Measurements from ENCODE around the gene ATP6V0B. TPM values are rescaled to one million over a fixed set of nuclear protein-coding genes. Genes with fewer than 3 reads are reported as not detected.

ATP6V0B gene
- total and polyA plus RNA-seq, 11 donors, result 71.4 to 235 (median 93.2) TPM

- no peaks in the 10 kb centered on the region for H3K27me3 ChIP-seq
- no peak overlapping the region for H3K27ac ChIP-seq
- no peaks in the 10 kb centered on the region for H3K9me3 ChIP-seq
- ATAC-seq (no peak), DNase-seq (no peak)
- H3K4me1 ChIP-seq, result peaks cover 0 to 30% (median 7%) of the 10 kb centered on the region in 12 donors
- H3K4me3 ChIP-seq, result no peak overlapping the region
- 85 to 89% (median 87%) methylated on average over 7 of the region's 7 CpGs for WGBS, 4 donors
- intact Hi-C loops (cut with DNase I), result no loop called here
- TF ChIP-seq, protein P1, sequence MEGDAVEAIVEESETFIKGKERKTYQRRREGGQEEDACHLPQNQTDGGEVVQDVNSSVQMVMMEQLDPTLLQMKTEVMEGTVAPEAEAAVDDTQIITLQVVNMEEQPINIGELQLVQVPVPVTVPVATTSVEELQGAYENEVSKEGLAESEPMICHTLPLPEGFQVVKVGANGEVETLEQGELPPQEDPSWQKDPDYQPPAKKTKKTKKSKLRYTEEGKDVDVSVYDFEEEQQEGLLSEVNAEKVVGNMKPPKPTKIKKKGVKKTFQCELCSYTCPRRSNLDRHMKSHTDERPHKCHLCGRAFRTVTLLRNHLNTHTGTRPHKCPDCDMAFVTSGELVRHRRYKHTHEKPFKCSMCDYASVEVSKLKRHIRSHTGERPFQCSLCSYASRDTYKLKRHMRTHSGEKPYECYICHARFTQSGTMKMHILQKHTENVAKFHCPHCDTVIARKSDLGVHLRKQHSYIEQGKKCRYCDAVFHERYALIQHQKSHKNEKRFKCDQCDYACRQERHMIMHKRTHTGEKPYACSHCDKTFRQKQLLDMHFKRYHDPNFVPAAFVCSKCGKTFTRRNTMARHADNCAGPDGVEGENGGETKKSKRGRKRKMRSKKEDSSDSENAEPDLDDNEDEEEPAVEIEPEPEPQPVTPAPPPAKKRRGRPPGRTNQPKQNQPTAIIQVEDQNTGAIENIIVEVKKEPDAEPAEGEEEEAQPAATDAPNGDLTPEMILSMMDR (IDR thresholded peaks at IDR 0.05), result no peak
- TF ChIP-seq POLR2A (IDR thresholded peaks at IDR 0.05), result no peak
- H3K36me3 ChIP-seq, result peaks cover 0 to 77% (median 65%) of the 10 kb centered on the region in 9 donors
These were observed 17.2 kb upstream of the ATP6V0B start for GRCh38 chr1:43957407-43958040.

DNA sequence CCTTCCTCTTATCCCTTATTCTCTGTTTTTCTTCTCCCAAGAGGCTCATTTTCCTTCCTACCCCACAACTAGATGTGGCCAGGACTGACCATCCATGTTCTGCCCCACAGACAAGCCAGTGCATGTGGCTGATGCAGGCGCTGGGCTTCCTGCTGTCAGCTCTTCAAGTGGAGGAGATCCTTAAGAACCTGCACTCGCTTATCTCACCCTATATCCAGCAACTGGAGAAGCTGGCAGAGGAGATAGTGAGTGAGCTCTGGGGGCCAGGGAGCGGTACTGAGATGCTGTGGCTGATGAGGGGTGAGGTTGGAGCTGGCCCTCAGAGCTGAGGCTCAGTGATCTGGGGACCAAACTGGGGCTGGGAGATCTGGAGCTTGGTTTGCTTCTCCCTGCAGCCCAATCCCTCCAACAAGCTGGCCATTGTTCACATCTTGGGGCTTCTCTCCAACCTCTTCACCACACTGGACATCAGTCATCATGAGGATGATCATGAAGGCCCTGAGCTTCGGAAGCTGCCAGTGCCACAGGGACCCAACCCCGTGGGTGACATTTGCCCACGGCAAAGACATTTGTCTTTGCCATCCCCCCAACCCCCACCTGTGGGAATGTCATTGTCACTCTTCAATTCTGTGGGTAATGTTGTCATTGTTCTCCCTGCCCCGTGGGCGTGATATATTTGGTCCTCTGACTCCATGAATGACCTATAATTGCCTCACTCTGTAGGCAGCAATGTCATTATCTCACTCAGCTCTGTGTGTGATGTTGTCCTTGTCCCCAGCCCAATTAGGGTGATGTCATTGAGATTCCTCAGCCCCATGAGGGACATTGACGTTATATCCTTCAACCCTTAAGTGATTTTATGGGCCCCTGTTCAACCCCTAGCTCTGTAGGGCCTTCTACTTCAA is 16.2 kb upstream of the ATP6V0B start:
- ATAC-seq (peak in 2 of 4 donors; percentile 25 to 26), DNase-seq (no peak)
- Histone ChIP-seq H3K27ac (no peak overlapping the region), H3K4me3 (no peak overlapping the region), H3K4me1 (peaks cover 0 to 23% (median 0%) of the 10 kb centered on the region in 12 donors), H3K9me3 (no peaks in the 10 kb centered on the region), H3K36me3 (peaks cover 0 to 84% (median 76%) of the 10 kb centered on the region in 9 donors), H3K27me3 (no peaks in the 10 kb centered on the region)
- intact Hi-C loops (cut with DNase I), result loop anchor here in 1 of 10 donors (1.0 kb wide), 1 partner anchor 11 kb away; no protein-coding TSS in a partner anchor
- TF ChIP-seq, protein P1 (IDR thresholded peaks at IDR 0.05), result no peak
- TF ChIP-seq POLR2A (IDR thresholded peaks at IDR 0.05), result no peak
- 76 to 84% (median 78%) methylated on average over 8 to 9 of the region's 9 CpGs for WGBS, 4 donors

DNA sequence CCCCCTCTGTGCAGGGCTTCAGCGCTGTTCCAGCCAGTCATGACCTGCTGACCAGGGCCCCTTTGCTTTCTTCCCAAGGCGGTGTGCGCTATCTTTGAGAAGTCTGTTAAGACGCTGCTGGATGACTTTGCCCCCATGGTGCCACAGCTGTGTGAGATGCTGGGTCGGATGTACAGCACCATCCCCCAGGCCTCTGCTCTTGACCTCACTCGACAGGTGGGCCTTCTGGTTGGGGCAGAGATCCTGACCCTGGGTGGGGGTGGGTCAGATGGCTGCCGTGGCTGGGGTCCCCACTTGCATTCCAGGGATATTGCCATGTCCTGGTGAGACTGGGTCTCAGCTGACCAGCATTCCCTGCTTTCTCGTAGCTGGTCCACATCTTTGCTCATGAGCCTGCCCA is 14.0 kb upstream of the ATP6V0B start:
- H3K27ac ChIP-seq, result no peak overlapping the region
- TF ChIP-seq, protein P1 (IDR thresholded peaks at IDR 0.05), result no peak
- no peak for TF ChIP-seq POLR2A (IDR thresholded peaks at IDR 0.05)
- H3K36me3 ChIP-seq, result peaks cover 0 to 94% (median 86%) of the 10 kb centered on the region in 9 donors
- peaks cover 0 to 14% (median 0%) of the 10 kb centered on the region in 12 donors for H3K4me1 ChIP-seq
- intact Hi-C loops (cut with DNase I), result no loop called here
- no peaks in the 10 kb centered on the region for H3K9me3 ChIP-seq
- no peak for ATAC-seq
- no peak for DNase-seq
- WGBS, 4 donors, result 92 to 98% (median 96%) methylated on average over 7 to 8 of the region's 8 CpGs
- H3K27me3 ChIP-seq, result no peaks in the 10 kb centered on the region
- H3K4me3 ChIP-seq, result no peak overlapping the region

DNA sequence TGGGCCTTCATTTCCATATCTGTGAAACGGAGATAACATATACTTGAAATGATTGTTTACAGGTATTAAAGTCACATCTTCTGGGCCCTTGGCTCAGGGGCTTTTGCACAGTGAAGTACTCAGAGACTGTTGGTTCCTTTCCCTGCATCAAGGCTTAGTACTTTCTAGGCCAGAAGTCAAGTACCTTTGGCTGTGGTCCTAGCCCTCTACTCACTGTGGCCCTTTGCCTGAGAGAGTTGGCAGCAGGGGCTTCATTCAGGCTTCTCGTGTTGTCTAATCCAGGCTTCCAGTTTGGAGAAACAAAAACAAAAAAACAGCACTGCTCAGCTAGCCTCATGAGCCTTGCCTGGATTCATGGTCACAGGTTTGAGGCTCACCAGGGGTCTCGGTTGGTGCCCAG is 13.1 kb upstream of the ATP6V0B start:
- H3K4me1 ChIP-seq, result peaks cover 0 to 14% (median 0%) of the 10 kb centered on the region in 12 donors
- DNase-seq (no peak), ATAC-seq (no peak)
- peaks cover 0 to 94% (median 85%) of the 10 kb centered on the region in 9 donors for H3K36me3 ChIP-seq
- WGBS, 4 donors, result 53 to 71% (median 70%) methylated on average over 2 to 3 of the region's 3 CpGs
- H3K27ac ChIP-seq, result no peak overlapping the region
- TF ChIP-seq POLR2A (IDR thresholded peaks at IDR 0.05), result no peak
- TF ChIP-seq, protein P1 (IDR thresholded peaks at IDR 0.05), result no peak
- no peak overlapping the region for H3K4me3 ChIP-seq
- intact Hi-C loops (cut with DNase I), result no loop called here
- H3K9me3 ChIP-seq, result no peaks in the 10 kb centered on the region
- no peaks in the 10 kb centered on the region for H3K27me3 ChIP-seq

All from heart left ventricle (tissue), 16 donors.